ENCODE measurements around the gene DOLPP1.

DNA sequence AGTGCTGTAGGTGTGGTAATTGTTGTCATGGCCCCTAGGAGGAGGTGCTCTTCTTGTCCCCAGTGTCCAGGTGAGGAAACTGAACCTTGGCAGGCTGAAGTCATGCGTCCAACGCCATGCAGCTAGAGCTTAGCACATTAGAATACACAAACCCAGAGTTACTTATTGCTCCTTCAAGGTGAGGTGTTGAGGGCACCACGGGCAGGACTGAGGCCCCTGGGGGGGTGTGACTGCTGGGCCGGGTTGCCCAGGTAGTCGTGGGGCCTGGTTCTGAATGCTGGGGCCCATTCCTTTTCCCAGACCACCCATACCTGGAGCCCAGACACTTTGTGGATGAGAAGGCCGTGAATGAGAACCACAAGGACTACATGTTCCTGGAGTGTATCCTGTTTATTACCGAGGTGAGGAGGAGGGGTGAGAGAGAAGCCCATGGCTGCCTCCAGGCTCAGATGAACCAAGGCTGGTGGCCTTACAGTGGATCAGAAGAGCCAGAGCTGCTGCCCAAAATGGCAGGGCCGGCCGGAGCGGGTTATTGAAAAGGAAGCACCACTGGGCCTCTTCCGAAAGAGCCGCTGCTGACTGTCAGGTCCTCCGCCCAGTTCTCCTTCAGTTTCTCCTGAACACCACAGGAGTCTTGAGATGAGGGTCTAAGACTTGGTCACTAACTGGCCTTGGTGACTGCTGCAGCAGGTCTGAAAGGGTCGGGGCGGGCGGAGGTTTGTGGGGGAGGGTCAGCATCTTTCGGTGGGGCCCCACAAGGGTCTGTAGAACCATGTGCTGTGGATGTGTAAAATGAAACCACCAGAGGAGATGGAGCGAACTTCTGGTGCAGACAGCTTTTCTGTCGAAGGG, 56.6 kb downstream of the DOLPP1 start:
- TF ChIP-seq POLR2AphosphoS5 (IDR thresholded peaks at IDR 0.05) = peak in 1 of 3 donors; percentile 13
- TF ChIP-seq, protein P1, sequence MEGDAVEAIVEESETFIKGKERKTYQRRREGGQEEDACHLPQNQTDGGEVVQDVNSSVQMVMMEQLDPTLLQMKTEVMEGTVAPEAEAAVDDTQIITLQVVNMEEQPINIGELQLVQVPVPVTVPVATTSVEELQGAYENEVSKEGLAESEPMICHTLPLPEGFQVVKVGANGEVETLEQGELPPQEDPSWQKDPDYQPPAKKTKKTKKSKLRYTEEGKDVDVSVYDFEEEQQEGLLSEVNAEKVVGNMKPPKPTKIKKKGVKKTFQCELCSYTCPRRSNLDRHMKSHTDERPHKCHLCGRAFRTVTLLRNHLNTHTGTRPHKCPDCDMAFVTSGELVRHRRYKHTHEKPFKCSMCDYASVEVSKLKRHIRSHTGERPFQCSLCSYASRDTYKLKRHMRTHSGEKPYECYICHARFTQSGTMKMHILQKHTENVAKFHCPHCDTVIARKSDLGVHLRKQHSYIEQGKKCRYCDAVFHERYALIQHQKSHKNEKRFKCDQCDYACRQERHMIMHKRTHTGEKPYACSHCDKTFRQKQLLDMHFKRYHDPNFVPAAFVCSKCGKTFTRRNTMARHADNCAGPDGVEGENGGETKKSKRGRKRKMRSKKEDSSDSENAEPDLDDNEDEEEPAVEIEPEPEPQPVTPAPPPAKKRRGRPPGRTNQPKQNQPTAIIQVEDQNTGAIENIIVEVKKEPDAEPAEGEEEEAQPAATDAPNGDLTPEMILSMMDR (IDR thresholded peaks at IDR 0.05 in 8 of 11, conservative IDR thresholded peaks at IDR 0.05 in 3 of 11) = no peak
